IPS-18a (cell line): ENCODE data around the gene PDZD4.

Experiments used
- H3K27ac ChIP-seq: one replicate; pipeline ENCODE4 v1.5.1; 2013; ENCODE audit warnings: low read length
- H3K27me3 ChIP-seq: one replicate; pipeline ENCODE4 v1.6.1; 2013; ENCODE audit warnings: mild to moderate bottlenecking, low read length; ENCODE audit not compliant: control insufficient read depth, insufficient read depth
- H3K36me3 ChIP-seq: one replicate; pipeline ENCODE4 v1.6.1; 2013; ENCODE audit warnings: low read depth, low read length; ENCODE audit not compliant: control insufficient read depth
- H3K4me1 ChIP-seq: one replicate; pipeline ENCODE4 v1.6.1; 2013; ENCODE audit warnings: low read depth, low read length; ENCODE audit not compliant: control insufficient read depth
- H3K4me3 ChIP-seq: one replicate; pipeline ENCODE4 v1.5.1; 2013; ENCODE audit warnings: low read length
- H3K9ac ChIP-seq: one replicate; pipeline ENCODE4 v1.6.1; 2013; ENCODE audit warnings: mild to moderate bottlenecking, low read length, moderate library complexity
- H3K9me3 ChIP-seq: one replicate; pipeline ENCODE4 v1.6.1; 2013; ENCODE audit warnings: low read depth, low read length; ENCODE audit not compliant: control insufficient read depth

PDZD4 gene

DNA sequence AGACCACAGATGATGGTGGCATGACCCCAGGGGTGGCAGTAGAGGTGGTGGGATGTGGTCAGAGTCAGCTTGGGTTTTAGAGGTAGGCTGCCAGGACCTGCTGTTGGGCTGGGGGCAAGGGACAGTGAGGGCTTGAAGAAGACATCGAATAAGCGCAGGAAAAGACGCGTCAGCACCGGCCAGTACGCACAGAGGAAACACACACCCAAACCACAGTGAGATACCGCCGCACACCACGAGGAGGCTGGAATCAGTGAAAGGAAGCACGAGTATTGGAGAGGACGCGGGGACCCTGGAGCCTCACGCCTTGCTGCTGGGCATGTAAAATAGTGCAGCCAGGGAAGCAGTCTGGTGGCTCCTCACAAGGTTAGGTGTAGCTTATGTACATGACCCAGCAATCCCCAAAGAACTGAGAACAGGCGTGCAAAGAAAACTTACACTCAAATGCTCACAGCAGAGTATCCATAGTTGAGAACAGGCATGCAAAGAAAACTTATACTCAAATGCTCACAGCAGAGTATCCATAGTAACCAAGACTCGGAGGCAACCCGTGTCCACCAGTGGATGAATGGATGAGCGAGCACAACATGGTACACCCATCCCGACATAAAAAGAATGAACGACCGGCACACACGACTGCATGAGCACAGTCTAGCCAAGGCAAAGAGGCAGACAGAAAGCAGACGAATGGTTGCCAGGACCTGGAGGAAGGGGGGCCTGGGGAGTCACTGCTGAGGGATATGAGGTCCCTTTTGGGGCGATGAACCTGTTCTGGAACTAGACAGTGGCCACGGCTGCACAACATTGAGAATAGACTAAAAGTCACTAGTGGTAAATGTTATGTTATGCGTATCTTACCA is 13.3 kb downstream of the PDZD4 start:
- Histone ChIP-seq H3K4me3 (no peak overlapping the region), H3K9ac (no peak overlapping the region), H3K4me1 (peaks cover 7% of the 10 kb centered on the region), H3K27me3 (no peaks in the 10 kb centered on the region), H3K9me3 (peaks cover 4% of the 10 kb centered on the region), H3K27ac (no peak overlapping the region), H3K36me3 (no peaks in the 10 kb centered on the region)

DNA sequence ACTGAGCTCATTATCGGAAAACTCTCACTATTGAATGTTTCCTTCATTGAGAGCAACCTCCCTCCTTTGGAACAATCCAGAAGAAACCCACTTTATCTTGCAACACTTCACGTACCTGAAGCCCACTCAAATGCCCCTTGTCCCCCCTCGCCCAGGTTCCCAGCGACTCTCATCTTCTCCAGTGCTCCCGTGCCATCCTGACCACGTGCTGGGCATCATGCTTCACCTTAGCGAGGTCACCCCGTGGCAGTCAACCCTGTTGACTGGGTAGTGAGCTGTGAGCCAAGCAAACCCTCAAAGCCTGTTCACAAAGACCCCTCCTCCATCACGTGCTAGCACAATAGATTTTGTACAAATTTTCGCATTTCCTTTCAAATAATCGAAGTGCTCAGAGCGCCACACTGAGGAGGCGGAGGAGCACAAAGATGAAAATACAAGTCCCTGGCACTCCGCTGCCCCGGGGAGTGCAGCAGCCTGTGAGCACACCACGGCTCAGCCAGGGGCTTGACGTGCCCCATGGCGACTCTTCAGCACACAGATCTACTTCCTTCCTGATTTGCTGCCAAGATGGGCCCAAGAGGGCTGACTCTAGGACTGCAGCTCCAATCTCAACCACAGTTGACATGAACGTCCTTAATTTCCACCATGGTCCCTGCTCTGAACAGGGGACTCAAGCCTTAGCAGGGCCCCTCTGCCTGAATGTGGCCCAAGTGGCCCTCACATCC is 15.6 kb downstream of the PDZD4 start:
- peaks cover 4% of the 10 kb centered on the region for H3K9me3 ChIP-seq
- H3K4me3 ChIP-seq: no peak overlapping the region
- no peak overlapping the region for H3K27ac ChIP-seq
- peaks cover 7% of the 10 kb centered on the region for H3K4me1 ChIP-seq
- no peak overlapping the region for H3K9ac ChIP-seq
- H3K36me3 ChIP-seq: no peaks in the 10 kb centered on the region
- H3K27me3 ChIP-seq: no peaks in the 10 kb centered on the region

DNA sequence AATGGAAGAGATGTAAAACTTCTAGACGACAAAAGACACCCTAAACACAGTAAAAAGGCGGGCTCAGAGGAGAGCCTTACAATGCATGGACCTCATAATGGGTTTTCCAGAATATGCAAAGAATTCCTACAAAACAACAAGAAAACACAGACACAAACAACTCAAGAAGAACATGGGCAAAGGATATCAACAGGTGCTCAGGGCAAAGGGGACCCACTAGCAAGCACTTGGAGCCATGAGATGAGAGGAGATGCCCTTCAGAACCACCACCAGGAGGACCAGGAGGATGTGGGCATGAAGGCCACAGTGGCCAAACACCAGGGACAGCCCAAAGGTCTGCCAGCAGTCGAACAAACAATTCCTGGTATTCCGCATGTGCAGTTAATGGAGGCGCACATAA is 17.2 kb downstream of the PDZD4 start:
- Histone ChIP-seq H3K4me3 (no peak overlapping the region), H3K4me1 (peaks cover 5% of the 10 kb centered on the region), H3K27ac (no peak overlapping the region), H3K36me3 (no peaks in the 10 kb centered on the region), H3K27me3 (no peaks in the 10 kb centered on the region), H3K9ac (no peak overlapping the region), H3K9me3 (peaks cover 4% of the 10 kb centered on the region)

DNA sequence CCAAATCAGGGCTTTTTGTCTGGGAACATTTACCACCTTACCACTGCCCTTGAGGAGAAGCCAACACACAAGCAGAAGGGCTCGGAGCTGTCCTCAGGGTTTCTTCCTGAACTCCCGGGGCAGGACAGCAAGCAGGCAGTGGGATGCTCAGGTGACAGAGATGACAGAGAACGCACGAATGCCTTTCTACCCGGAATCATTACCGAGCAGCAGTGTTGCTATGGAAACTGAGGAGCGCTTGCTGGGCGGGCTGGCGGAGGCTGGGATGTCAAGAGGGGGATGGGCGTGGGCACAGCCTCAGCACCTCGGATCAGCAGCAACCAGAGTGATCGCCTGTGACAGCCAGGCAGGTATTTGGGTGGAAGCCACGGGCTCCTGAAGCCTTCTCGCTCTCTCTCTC is 18.1 kb downstream of the PDZD4 start:
- no peaks in the 10 kb centered on the region for H3K27me3 ChIP-seq
- no peak overlapping the region for H3K9ac ChIP-seq

DNA sequence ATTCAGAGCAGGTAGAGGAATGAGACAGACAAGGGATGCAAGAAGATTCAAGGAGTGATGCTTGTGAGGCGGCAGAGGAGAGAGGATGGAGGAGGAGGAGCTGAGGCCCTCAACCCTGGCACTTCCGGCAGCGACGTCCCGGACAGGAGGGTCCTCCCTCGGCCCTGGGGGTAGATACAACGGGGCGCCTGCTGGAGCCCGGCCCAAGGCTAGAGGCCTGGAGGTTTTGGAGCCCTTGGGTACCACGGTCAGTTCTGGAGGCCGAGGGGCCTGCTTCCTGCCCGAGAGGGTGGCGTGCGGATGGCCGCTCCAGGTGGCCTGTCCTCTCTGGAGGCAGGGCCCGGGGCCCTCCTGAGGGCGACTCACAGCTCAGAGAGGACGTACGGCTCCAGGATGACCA is 22.4 kb downstream of the PDZD4 start:
- H3K36me3 ChIP-seq: no peaks in the 10 kb centered on the region
- H3K27ac ChIP-seq: no peak overlapping the region
- peaks cover 3% of the 10 kb centered on the region for H3K4me1 ChIP-seq
- no peak overlapping the region for H3K9ac ChIP-seq
- peaks cover under 1% of the 10 kb centered on the region for H3K9me3 ChIP-seq
- no peak overlapping the region for H3K4me3 ChIP-seq
- H3K27me3 ChIP-seq: no peaks in the 10 kb centered on the region

More for the DNA sequence above, 18.1 kb downstream of the PDZD4 start:
- Histone ChIP-seq H3K4me1 (peaks cover 5% of the 10 kb centered on the region), H3K27ac (no peak overlapping the region), H3K4me3 (no peak overlapping the region), H3K36me3 (no peaks in the 10 kb centered on the region), H3K9me3 (no peaks in the 10 kb centered on the region)

DNA sequence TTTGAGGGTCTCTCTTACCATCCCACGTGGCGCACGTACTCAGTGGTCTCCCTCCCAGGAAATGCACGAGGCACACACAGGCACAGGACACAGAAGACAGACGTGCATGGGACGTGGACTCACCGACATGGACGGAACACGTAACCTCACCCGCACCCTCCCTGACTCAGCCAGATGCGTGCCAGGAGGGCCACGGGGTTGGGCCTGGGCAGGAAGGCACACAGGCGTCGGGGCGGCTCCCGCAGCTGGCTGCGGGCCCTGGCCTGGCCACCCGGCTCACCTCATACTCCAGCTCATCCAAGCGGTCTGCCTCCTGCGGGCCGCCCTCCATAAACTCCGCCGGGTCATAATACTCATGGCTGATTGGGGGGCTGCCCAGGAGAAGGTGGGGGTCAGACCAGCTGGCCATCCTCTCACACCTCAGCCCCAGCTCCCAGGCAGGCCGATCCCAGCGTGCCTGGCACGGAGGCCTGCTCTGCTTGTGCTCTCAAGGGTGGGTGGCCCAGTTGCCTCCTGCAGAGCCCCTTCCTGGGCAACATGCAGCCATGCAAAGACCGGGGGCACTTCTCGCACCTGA is 23.3 kb downstream of the PDZD4 start:
- no peak overlapping the region for H3K9ac ChIP-seq
- H3K4me3 ChIP-seq: no peak overlapping the region
- H3K27ac ChIP-seq: no peak overlapping the region
- H3K4me1 ChIP-seq: no peaks in the 10 kb centered on the region
- H3K9me3 ChIP-seq: peaks cover 2% of the 10 kb centered on the region
- H3K36me3 ChIP-seq: no peaks in the 10 kb centered on the region
- no peaks in the 10 kb centered on the region for H3K27me3 ChIP-seq

DNA sequence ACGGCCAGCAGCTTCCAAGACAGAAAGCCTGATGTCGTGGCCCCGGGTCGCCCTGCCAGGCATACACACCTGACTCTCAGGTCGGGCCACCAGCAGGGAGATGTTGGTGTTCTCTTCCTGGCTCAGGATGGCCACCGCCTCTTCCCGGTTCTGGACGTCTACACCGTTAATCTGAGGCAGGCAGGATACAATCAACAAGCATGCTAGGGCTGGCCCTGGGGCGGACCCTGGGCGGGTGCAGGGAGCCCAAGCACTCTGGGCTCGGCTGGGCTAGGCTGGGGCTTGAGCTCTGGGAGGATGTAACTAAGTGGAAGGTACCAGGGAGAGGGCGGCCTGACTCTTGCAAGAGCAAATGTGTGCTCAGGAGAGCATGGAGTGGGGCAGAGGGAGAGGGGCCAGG is 24.9 kb downstream of the PDZD4 start:
- peaks cover 2% of the 10 kb centered on the region for H3K9me3 ChIP-seq
- H3K4me3 ChIP-seq: no peak overlapping the region
- H3K36me3 ChIP-seq: no peaks in the 10 kb centered on the region
- H3K27me3 ChIP-seq: no peaks in the 10 kb centered on the region
- H3K27ac ChIP-seq: no peak overlapping the region
- H3K4me1 ChIP-seq: no peaks in the 10 kb centered on the region
- H3K9ac ChIP-seq: no peak overlapping the region

DNA sequence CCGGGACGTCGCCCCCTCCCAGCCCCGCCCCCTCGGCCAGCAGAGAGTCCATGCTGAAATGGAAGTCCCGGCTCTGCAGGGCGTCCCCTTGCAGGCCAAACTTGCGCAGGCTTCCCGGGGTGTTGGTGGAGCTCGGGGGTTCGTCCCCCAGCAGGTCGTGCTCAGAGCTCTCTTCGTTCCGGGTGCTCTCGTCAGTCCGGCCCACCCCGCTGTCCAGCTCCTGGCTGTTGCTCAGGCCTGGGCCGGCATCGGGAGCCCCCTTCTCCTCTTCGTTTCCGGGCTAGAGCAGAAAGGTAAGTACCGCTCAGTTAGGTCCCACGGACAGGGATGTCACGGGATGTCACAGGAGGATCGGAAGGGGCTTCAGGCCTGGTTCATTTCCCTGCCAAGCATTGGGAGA is 25.7 kb downstream of the PDZD4 start:
- H3K36me3 ChIP-seq: no peaks in the 10 kb centered on the region
- H3K9ac ChIP-seq: no peak overlapping the region
- H3K4me1 ChIP-seq: no peaks in the 10 kb centered on the region
- H3K27me3 ChIP-seq: no peaks in the 10 kb centered on the region
- H3K9me3 ChIP-seq: peaks cover 5% of the 10 kb centered on the region
- no peak overlapping the region for H3K4me3 ChIP-seq
- H3K27ac ChIP-seq: no peak overlapping the region

DNA sequence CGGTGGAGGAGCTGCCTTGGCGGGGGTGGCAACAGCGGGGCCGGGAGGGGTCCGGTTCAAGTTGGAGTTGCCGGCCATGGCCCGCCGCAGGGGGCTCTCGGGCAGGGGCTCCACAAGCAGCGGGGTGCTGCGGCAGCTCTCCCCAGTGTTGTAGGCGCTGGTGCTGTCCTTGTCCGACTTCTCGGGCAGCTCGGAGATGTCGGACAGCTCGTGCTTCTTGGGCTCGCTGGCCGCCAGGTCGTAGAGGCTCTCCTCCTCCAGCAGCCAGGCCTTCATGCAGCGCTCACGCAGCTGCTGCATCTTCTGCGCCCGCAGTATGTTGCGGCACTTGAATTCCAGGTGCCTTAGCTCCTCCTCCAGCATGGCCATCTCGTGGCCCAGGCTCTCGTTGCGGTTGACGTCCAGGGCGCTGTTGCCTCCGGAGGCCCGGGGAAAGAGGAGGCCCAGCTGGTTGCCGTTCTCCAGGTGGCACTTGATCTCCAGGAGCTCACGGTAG is 26.2 kb downstream of the PDZD4 start:
- Histone ChIP-seq H3K4me3 (no peak overlapping the region), H3K9ac (no peak overlapping the region), H3K27ac (no peak overlapping the region), H3K4me1 (no peaks in the 10 kb centered on the region), H3K36me3 (no peaks in the 10 kb centered on the region), H3K9me3 (peaks cover 5% of the 10 kb centered on the region), H3K27me3 (no peaks in the 10 kb centered on the region)

DNA sequence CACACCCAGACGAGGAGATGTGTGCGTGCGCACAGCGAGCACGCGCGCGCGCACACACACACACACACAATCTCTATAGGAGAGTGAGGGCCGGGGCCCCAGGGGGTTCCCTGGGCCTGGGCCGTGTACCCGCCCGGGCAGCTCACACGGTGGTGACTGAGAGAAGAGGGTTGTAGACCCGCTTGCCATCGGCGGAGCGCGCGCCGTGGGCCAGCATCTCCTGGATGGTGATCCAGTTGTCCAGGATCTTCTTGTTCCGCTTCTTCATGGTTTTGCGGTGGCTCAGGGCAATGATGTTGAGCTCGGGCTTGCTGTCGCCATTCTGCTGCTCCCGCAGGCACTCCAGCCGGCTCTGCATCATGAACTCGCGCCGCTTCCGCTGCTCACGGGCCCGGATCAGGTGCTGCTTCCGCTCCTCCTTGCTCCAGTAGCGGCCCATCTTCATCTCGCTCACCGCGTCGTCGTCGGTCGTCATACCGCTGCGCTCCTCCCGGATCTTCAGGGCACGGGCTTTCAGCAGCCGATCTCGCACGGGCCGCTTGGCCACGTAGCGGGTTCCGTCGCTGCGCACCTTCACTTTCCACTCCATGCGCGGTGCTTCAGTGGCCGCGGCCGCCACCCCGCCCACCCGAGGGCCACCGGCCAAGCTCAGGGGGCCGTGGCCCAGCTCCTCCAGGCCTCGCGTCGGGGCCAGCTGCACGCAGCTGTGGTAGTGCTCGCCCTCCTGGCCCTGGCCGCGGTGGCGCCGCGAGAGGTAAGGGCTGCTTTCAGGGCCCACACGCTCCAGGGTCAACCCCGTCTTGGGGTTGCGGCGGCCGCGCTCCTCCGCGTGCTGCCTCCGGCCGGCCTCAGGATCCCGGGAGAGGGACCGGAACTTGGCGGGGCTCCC is 26.9 kb downstream of the PDZD4 start:
- no peak overlapping the region for H3K27ac ChIP-seq
- no peaks in the 10 kb centered on the region for H3K36me3 ChIP-seq
- H3K9ac ChIP-seq: no peak overlapping the region
- H3K9me3 ChIP-seq: peaks cover 5% of the 10 kb centered on the region
- H3K4me1 ChIP-seq: no peaks in the 10 kb centered on the region
- no peaks in the 10 kb centered on the region for H3K27me3 ChIP-seq
- H3K4me3 ChIP-seq: no peak overlapping the region

DNA sequence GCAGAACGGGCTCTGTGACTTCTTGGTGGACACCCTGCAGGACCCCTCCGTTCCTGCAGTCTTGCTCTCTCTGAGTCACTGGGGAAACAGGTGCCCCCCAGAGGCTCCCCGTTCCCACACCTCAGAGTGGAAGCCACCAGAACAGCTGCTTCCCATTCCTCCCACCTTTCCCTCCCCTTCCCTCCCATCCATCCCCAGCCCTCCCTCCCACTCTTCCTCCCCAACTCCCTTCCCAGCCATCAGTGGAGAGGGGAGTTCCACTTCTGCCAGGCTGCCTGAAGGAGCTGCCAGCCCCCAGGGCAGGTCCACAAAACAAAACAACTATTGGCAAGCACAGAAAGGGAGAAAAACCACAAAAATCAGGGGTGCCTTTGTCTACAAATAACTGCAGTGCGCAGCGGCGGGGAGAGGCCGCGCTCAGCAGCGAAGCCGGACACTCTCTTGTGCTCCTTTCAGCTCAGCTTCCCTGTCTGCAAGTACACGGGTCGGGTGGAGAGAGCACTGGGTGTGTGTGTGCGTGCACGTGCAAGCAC is 27.8 kb downstream of the PDZD4 start:
- Histone ChIP-seq H3K4me3 (no peak overlapping the region), H3K9me3 (peaks cover 5% of the 10 kb centered on the region), H3K27me3 (no peaks in the 10 kb centered on the region), H3K36me3 (peaks cover 3% of the 10 kb centered on the region), H3K27ac (no peak overlapping the region), H3K9ac (no peak overlapping the region), H3K4me1 (no peaks in the 10 kb centered on the region)
